H9 (cell line): ENCODE measurements around the gene GALNT16. TPM values are rescaled to one million over a fixed set of nuclear protein-coding genes. Genes with fewer than 3 reads are reported as not detected.
"Not testable (repeated sequence)": the region's sequence is repeated elsewhere in the genome, so short reads cannot be mapped to it uniquely, and the experiment has no call there.

Experiments
- DNase-seq: peaks from one replicate; pipeline ENCODE4 v3.0.0-alpha.2; 2017
- H2AFZ ChIP-seq: one replicate; pipeline ENCODE4 v1.6.1; 2013; ENCODE audit warnings: mild to moderate bottlenecking, low read length, control low read depth, moderate library complexity
- H2AK5ac ChIP-seq: 2 replicates; pipeline ENCODE4 v1.6.1; 2013; ENCODE audit warnings: low read length, control low read depth, mixed read lengths; ENCODE audit not compliant: insufficient read length
- H2BK120ac ChIP-seq: one replicate; pipeline ENCODE4 v1.6.1; 2013; ENCODE audit warnings: low read depth, mild to moderate bottlenecking, low read length, control low read depth, inconsistent platforms; ENCODE audit not compliant: poor library complexity, severe bottlenecking
- H2BK12ac ChIP-seq: 2 replicates; pipeline ENCODE4 v1.6.1; 2013; ENCODE audit warnings: low read length, control low read depth, mixed read lengths, low read depth; ENCODE audit not compliant: insufficient read length
- H2BK15ac ChIP-seq: 2 replicates; pipeline ENCODE4 v1.6.1; 2013; ENCODE audit warnings: low read depth, low read length, control low read depth
- H2BK20ac ChIP-seq: one replicate; pipeline ENCODE4 v1.6.1; 2013; ENCODE audit warnings: low read depth, mild to moderate bottlenecking, low read length, control low read depth, inconsistent platforms; ENCODE audit not compliant: poor library complexity, severe bottlenecking
- H2BK5ac ChIP-seq: 2 replicates; pipeline ENCODE4 v1.6.1; 2013; ENCODE audit warnings: low read length, control low read depth, mixed read lengths; ENCODE audit not compliant: insufficient read length
- H3K14ac ChIP-seq: 2 replicates; pipeline ENCODE4 v1.6.1; 2013; ENCODE audit warnings: low read length, control low read depth; ENCODE audit not compliant: insufficient read depth
- H3K18ac ChIP-seq: 2 replicates; pipeline ENCODE4 v1.6.1; 2013; ENCODE audit warnings: low read depth, mild to moderate bottlenecking, mixed read lengths, low read length, control low read depth; ENCODE audit not compliant: insufficient read length
- H3K23ac ChIP-seq: 2 replicates; pipeline ENCODE4 v1.6.1; 2013; ENCODE audit warnings: low read length, control low read depth, mixed read lengths, low read depth; ENCODE audit not compliant: insufficient read length
- H3K23me2 ChIP-seq: 2 replicates; pipeline ENCODE4 v1.6.1; 2013; ENCODE audit warnings: low read depth, mild to moderate bottlenecking, mixed read lengths, low read length, control low read depth; ENCODE audit not compliant: insufficient read length, poor library complexity, severe bottlenecking
- H3K27ac ChIP-seq: 2 replicates; pipeline ENCODE4 v1.5.1; 2013; ENCODE audit warnings: low read length, control low read depth, mixed read lengths, low read depth; ENCODE audit not compliant: insufficient read length
- H3K27me3 ChIP-seq: 2 replicates; pipeline ENCODE4 v1.6.1; 2013; ENCODE audit warnings: low read length, control low read depth, inconsistent platforms; ENCODE audit not compliant: insufficient read depth
- H3K4ac ChIP-seq: 2 replicates; pipeline ENCODE4 v1.6.1; 2013; ENCODE audit warnings: low read depth, mild to moderate bottlenecking, control low read depth, inconsistent platforms, low read length, moderate library complexity
- H3K4me1 ChIP-seq: 2 replicates; pipeline ENCODE4 v1.6.1; 2013; ENCODE audit warnings: low read length, control low read depth, inconsistent platforms; ENCODE audit not compliant: insufficient read depth
- H3K4me2 ChIP-seq: 2 replicates; pipeline ENCODE4 v1.6.1; 2013; ENCODE audit warnings: low read length, control low read depth, mixed read lengths; ENCODE audit not compliant: insufficient read length, insufficient read depth
- H3K56ac ChIP-seq: 2 replicates; pipeline ENCODE4 v1.6.1; 2013; ENCODE audit warnings: low read depth, mild to moderate bottlenecking, mixed read lengths, low read length, control low read depth; ENCODE audit not compliant: insufficient read length
- H3K79me1 ChIP-seq: 2 replicates; pipeline ENCODE4 v1.6.1; 2013; ENCODE audit warnings: low read depth, mild to moderate bottlenecking, moderate library complexity, low read length, control low read depth, inconsistent platforms; ENCODE audit not compliant: insufficient read depth, poor library complexity, severe bottlenecking
- H3K79me2 ChIP-seq: 2 replicates; pipeline ENCODE4 v1.6.1; 2013; ENCODE audit warnings: low read length, control low read depth, inconsistent platforms; ENCODE audit not compliant: insufficient read depth
- H3K9ac ChIP-seq: 2 replicates; pipeline ENCODE4 v1.6.1; 2013; ENCODE audit warnings: low read length, control low read depth, mixed read lengths; ENCODE audit not compliant: insufficient read length; ENCODE audit errors: extremely low read depth
- H3K9me3 ChIP-seq: one replicate; pipeline ENCODE4 v1.6.1; 2013; ENCODE audit warnings: low read depth, low read length, inconsistent platforms; ENCODE audit not compliant: control insufficient read depth
- H3T11ph ChIP-seq: one replicate; pipeline ENCODE4 v1.6.1; 2013; ENCODE audit warnings: mild to moderate bottlenecking, low read length, control low read depth, inconsistent platforms
- H4K20me1 ChIP-seq: one replicate; pipeline ENCODE4 v1.6.1; 2013; ENCODE audit not compliant: control insufficient read depth, insufficient read length, insufficient read depth
- H4K5ac ChIP-seq: 2 replicates; pipeline ENCODE4 v1.6.1; 2013; ENCODE audit warnings: low read depth, mild to moderate bottlenecking, mixed read lengths, low read length, control low read depth; ENCODE audit not compliant: insufficient read length
- H4K8ac ChIP-seq: replicated peaks from 2 replicates; pipeline ENCODE4 v1.6.1; 2013; ENCODE audit warnings: low read length, control low read depth, mixed read lengths, low read depth; ENCODE audit not compliant: insufficient read length
- H4K91ac ChIP-seq: 2 replicates; pipeline ENCODE4 v1.6.1; 2013; ENCODE audit warnings: low read depth, mild to moderate bottlenecking, moderate library complexity, mixed read lengths, low read length, control low read depth; ENCODE audit not compliant: insufficient read length
- H3K27ac Mint-ChIP-seq, 3 experiments: 2 replicates in 2 of 3; 3 replicates in 1 of 3; pipeline ENCODE4 v1.8.0; 2020 to 2021; ENCODE audit warnings: mixed read lengths in 3 of 3, mild to moderate bottlenecking in 1 of 3, moderate library complexity in 1 of 3
- H3K27me3 Mint-ChIP-seq: 2 replicates; pipeline ENCODE4 v1.8.0; 2021; ENCODE audit warnings: low read depth, mild to moderate bottlenecking, moderate library complexity, mixed read lengths
- H3K36me3 Mint-ChIP-seq, 3 experiments: 2 replicates in 2 of 3; 3 replicates in 1 of 3; pipeline ENCODE4 v1.8.0; 2020 to 2021; ENCODE audit warnings: low read depth in 3 of 3, mixed read lengths in 3 of 3; ENCODE audit not compliant: insufficient read depth in 1 of 3
- H3K4me1 Mint-ChIP-seq, 2 experiments: 2 replicates each; pipeline ENCODE4 v1.8.0; 2020; ENCODE audit warnings: mixed read lengths in 2 of 2
- H3K4me3 Mint-ChIP-seq, 2 experiments: 2 replicates in 1 of 2; 3 replicates in 1 of 2; pipeline ENCODE4 v1.8.0; 2020 to 2021; ENCODE audit warnings: mild to moderate bottlenecking in 2 of 2, mixed read lengths in 2 of 2, moderate library complexity in 1 of 2
- H3K9me3 Mint-ChIP-seq, 2 experiments: 2 replicates in 1 of 2; 3 replicates in 1 of 2; pipeline ENCODE4 v1.8.0; 2020; ENCODE audit warnings: mild to moderate bottlenecking in 2 of 2, mixed read lengths in 2 of 2, moderate library complexity in 1 of 2
- WGBS: extraction: QIAGEN DNeasy Blood & Tissue Kit; methylation state at CpG from one replicate; pipeline ENCODE4 v1.1.7; 2013; ENCODE audit warnings: missing lambda C conversion rate, low lambda C conversion rate, mixed read lengths; ENCODE audit not compliant: insufficient read length; ENCODE audit errors: extremely low coverage; 5-methylcytosine and 5-hydroxymethylcytosine counted together
- total RNA-seq: library from RNA; stranded (reverse); gene quantifications from 2 replicates; pipeline ENCODE4 v1.2.1, GENCODE V29; 2021
- TF ChIP-seq, protein P1 (sequence below): fragments of 200-600 bp; sonication (generic); conservative IDR thresholded peaks from 3 replicates; pipeline ENCODE4 v1.8.0; 2021; ENCODE audit warnings: antibody characterized with exemption, mild to moderate bottlenecking

GALNT16 gene
- total RNA-seq, 1 experiment from 2014 or later, result 2.3 TPM

DNA sequence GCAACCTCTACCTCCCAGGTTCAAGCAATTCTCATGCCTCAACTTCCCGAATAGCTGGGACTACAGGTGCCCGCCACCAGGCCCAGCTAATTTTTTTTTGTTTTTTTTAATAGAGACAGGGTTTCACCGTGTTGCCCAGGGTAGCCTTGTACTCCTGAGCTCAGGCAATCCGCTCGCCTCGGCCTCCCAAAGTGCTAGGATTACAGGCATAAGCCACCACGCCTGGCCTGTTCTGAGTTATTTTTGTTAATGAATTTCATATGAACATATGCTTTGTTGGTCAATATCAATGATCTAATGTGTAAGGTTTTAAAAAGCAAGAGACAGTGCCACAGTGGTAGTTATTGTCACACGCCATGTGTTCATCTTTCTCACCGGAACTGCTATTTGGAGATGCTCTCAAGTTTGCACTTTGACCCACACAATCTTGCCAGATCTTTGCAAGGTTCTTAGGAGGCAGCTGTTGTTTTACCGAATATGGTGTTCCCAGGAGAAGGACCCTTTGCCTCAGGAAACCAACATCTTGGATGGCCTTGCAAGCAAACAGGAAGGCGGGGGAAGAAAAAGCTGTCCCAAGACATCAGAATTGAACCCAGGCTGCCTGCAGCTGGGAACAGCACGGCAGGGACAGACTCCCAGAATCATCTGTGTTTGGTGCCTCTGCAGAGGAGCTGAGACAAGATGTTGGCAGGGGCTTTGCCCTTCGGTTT lies 30.0 kb downstream of the GALNT16 start:
- no peak overlapping the region for H3T11ph ChIP-seq
- no peak overlapping the region for H2BK5ac ChIP-seq
- H3K4me1 ChIP-seq, result no peaks in the 10 kb centered on the region
- H4K20me1 ChIP-seq, result no peaks in the 10 kb centered on the region
- no peak overlapping the region for H3K4me2 ChIP-seq
- no peaks in the 10 kb centered on the region for H3K79me2 ChIP-seq
- Mint-ChIP-seq H3K27me3 (peaks cover 2% of the 10 kb centered on the region), H3K36me3 (no peaks in the 10 kb centered on the region), H3K27ac (no peak overlapping the region), H3K4me3 (no peak overlapping the region), H3K4me1 (peaks cover 8 to 12% of the 10 kb centered on the region in 2 experiments), H3K9me3 (no peaks in the 10 kb centered on the region)
- no peaks in the 10 kb centered on the region for H3K9me3 ChIP-seq
- DNase-seq, result no peak
- H3K23ac ChIP-seq, result no peak overlapping the region
- H3K27ac ChIP-seq, result no peak overlapping the region
- H3K27me3 ChIP-seq, result no peaks in the 10 kb centered on the region
- H2BK12ac ChIP-seq, result no peak overlapping the region
- H4K5ac ChIP-seq, result no peak overlapping the region
- no CpG with 5 or more reads among the region's 13 CpGs for WGBS
- H3K9ac ChIP-seq, result no peak overlapping the region
- no peak overlapping the region for H3K18ac ChIP-seq
- TF ChIP-seq, protein P1, sequence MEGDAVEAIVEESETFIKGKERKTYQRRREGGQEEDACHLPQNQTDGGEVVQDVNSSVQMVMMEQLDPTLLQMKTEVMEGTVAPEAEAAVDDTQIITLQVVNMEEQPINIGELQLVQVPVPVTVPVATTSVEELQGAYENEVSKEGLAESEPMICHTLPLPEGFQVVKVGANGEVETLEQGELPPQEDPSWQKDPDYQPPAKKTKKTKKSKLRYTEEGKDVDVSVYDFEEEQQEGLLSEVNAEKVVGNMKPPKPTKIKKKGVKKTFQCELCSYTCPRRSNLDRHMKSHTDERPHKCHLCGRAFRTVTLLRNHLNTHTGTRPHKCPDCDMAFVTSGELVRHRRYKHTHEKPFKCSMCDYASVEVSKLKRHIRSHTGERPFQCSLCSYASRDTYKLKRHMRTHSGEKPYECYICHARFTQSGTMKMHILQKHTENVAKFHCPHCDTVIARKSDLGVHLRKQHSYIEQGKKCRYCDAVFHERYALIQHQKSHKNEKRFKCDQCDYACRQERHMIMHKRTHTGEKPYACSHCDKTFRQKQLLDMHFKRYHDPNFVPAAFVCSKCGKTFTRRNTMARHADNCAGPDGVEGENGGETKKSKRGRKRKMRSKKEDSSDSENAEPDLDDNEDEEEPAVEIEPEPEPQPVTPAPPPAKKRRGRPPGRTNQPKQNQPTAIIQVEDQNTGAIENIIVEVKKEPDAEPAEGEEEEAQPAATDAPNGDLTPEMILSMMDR, result no peak
- H2BK120ac ChIP-seq, result no peak overlapping the region
- H2BK20ac ChIP-seq, result no peak overlapping the region
- no peak overlapping the region for H4K91ac ChIP-seq
- H3K56ac ChIP-seq, result no peak overlapping the region
- no peak overlapping the region for H2AK5ac ChIP-seq
- H3K4ac ChIP-seq, result no peak overlapping the region
- H2AFZ ChIP-seq, result no peak overlapping the region
- no peak overlapping the region for H4K8ac ChIP-seq
- no peak overlapping the region for H2BK15ac ChIP-seq
- H3K23me2 ChIP-seq, result no peaks in the 10 kb centered on the region
- H3K79me1 ChIP-seq, result no peaks in the 10 kb centered on the region
- no peak overlapping the region for H3K14ac ChIP-seq

DNA sequence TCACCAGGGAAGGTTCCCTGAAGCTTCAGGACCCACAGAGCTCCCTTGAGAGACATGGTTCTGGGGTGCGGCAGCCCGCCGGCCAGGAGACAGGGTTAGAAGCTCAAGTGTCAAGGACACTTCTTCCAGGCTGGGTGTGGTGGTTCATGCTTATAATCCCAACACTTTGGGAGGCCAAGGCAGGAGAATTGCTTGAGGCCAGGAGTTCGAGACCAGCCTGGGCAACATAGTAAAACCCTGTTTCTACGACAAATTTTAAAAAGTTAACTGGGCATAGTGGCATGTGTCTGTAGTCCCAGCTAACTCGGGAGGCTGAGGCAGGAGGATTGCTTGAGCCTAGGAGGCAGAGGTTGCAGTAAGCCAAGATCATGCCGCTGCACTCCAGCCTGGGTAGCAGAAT lies 30.9 kb downstream of the GALNT16 start:
- not testable (repeated sequence) for H2BK12ac ChIP-seq, H3K79me1 ChIP-seq, H3K9ac ChIP-seq, H4K91ac ChIP-seq, H3K56ac ChIP-seq, H4K20me1 ChIP-seq, H3K4me1 ChIP-seq, H2BK5ac ChIP-seq, DNase-seq, H4K8ac ChIP-seq, H4K5ac ChIP-seq, H2AK5ac ChIP-seq, H3K14ac ChIP-seq, H3K9me3 Mint-ChIP-seq, H3K79me2 ChIP-seq, H3K9me3 ChIP-seq, H3K27ac Mint-ChIP-seq, H2BK20ac ChIP-seq, H3K27me3 ChIP-seq, H3K4ac ChIP-seq, H2AFZ ChIP-seq, H3K27me3 Mint-ChIP-seq, H3T11ph ChIP-seq, H2BK15ac ChIP-seq, H3K4me3 Mint-ChIP-seq, H3K23me2 ChIP-seq, H3K18ac ChIP-seq, H3K23ac ChIP-seq, H3K4me2 ChIP-seq, H3K27ac ChIP-seq, H3K36me3 Mint-ChIP-seq, H2BK120ac ChIP-seq
- peaks cover 8 to 12% of the 10 kb centered on the region in 2 experiments for H3K4me1 Mint-ChIP-seq
- no CpG with 5 or more reads among the region's 7 CpGs for WGBS
